ENCODE measurements around the gene CARD18. TPM values are rescaled to one million over a fixed set of nuclear protein-coding genes. Genes with fewer than 3 reads are reported as not detected.
A peak's percentile ranks its signal among the peaks of the same experiment; 100 is the strongest.

CARD18 gene
- total RNA-seq (2014; rRNA removed; shearing (Covaris generic)), result not detected in 2 replicates

GRCh38 chr11:105139669-105140068, at the start of gene CARD18:
Gene CARD18, minus strand, starts transcription at chr11:105139769. Its CDS starts 43 bp downstream, at chr11:105139726.
- no peak for DNase-seq (ENCODE audit: low spot score)

- DNase-seq (ENCODE audit: low spot score), result no peak
These were observed 44.4 kb upstream of the CARD18 start for GRCh38 chr11:105183987-105184386.

- DNase-seq (ENCODE audit: low spot score), result no peak
These were observed 43.9 kb upstream of the CARD18 start for GRCh38 chr11:105183426-105183825.

GRCh38 chr11:105181521-105181920, 42.0 kb upstream of the CARD18 start:
- DNase-seq (ENCODE audit: low spot score), result no peak

- DNase-seq (ENCODE audit: low spot score), result peak; percentile 4
These were observed 41.5 kb upstream of the CARD18 start for GRCh38 chr11:105181100-105181499.

GRCh38 chr11:105179542-105180278, 40.1 kb upstream of the CARD18 start:
- no peak for DNase-seq (ENCODE audit: low spot score)

GRCh38 chr11:105177658-105178057, 38.1 kb upstream of the CARD18 start:
- peak; percentile 11 for DNase-seq (ENCODE audit: low spot score)

- DNase-seq (ENCODE audit: low spot score), result peak; percentile 18
These were observed 28.9 kb upstream of the CARD18 start for GRCh38 chr11:105168457-105168856.

GRCh38 chr11:105167244-105167643, 27.7 kb upstream of the CARD18 start:
- no peak for DNase-seq (ENCODE audit: low spot score)

GRCh38 chr11:105164208-105164607, 24.6 kb upstream of the CARD18 start:
- DNase-seq (ENCODE audit: low spot score), result no peak

- DNase-seq (ENCODE audit: low spot score), result no peak
These were observed 22.9 kb upstream of the CARD18 start for GRCh38 chr11:105162506-105162905.

- DNase-seq (ENCODE audit: low spot score), result no peak
These were observed 18.9 kb upstream of the CARD18 start for GRCh38 chr11:105158436-105158835.

- no peak for DNase-seq (ENCODE audit: low spot score)
These were observed 17.2 kb upstream of the CARD18 start for GRCh38 chr11:105156720-105157119.

- DNase-seq (ENCODE audit: low spot score), result no peak
These were observed 16.7 kb upstream of the CARD18 start for GRCh38 chr11:105156231-105156630.

- DNase-seq (ENCODE audit: low spot score), result no peak
These were observed 16.1 kb upstream of the CARD18 start for GRCh38 chr11:105155679-105156078.

- no peak for DNase-seq (ENCODE audit: low spot score)
These were observed 13.8 kb upstream of the CARD18 start for GRCh38 chr11:105153392-105153791.

- peak; percentile 1 for DNase-seq (ENCODE audit: low spot score)
These were observed 13.0 kb upstream of the CARD18 start for GRCh38 chr11:105152560-105152959.

GRCh38 chr11:105152021-105152512, 12.5 kb upstream of the CARD18 start:
- peak; percentile 20 for DNase-seq (ENCODE audit: low spot score)

- DNase-seq (ENCODE audit: low spot score), result no peak
These were observed 9.9 kb upstream of the CARD18 start for GRCh38 chr11:105149477-105149876.

GRCh38 chr11:105148241-105148640, 8.7 kb upstream of the CARD18 start:
- peak; percentile 2 for DNase-seq (ENCODE audit: low spot score)

- DNase-seq (ENCODE audit: low spot score), result peak; percentile 36
These were observed 5.3 kb upstream of the CARD18 start for GRCh38 chr11:105144887-105145286.

- DNase-seq (ENCODE audit: low spot score), result no peak
These were observed 2.6 kb upstream of the CARD18 start for GRCh38 chr11:105142167-105142566.

- DNase-seq (ENCODE audit: low spot score), result peak; percentile 57
These were observed 2.3 kb downstream of the CARD18 start for GRCh38 chr11:105137286-105137685.

GRCh38 chr11:105135883-105136282, 3.7 kb downstream of the CARD18 start:
- no peak for DNase-seq (ENCODE audit: low spot score)

Measured in A172 (cell line).